CD4-positive, alpha-beta T cell treated with Interleukin-17A for 1 hour (primary cell): Measurements from ENCODE around the gene CNPY1.
A peak's percentile ranks its signal among the peaks of the same experiment; 100 is the strongest.

Source experiments
- DNase-seq: peaks from one replicate; pipeline ENCODE4 v3.0.0-alpha.2; 2020

The CNPY1 gene

DNA sequence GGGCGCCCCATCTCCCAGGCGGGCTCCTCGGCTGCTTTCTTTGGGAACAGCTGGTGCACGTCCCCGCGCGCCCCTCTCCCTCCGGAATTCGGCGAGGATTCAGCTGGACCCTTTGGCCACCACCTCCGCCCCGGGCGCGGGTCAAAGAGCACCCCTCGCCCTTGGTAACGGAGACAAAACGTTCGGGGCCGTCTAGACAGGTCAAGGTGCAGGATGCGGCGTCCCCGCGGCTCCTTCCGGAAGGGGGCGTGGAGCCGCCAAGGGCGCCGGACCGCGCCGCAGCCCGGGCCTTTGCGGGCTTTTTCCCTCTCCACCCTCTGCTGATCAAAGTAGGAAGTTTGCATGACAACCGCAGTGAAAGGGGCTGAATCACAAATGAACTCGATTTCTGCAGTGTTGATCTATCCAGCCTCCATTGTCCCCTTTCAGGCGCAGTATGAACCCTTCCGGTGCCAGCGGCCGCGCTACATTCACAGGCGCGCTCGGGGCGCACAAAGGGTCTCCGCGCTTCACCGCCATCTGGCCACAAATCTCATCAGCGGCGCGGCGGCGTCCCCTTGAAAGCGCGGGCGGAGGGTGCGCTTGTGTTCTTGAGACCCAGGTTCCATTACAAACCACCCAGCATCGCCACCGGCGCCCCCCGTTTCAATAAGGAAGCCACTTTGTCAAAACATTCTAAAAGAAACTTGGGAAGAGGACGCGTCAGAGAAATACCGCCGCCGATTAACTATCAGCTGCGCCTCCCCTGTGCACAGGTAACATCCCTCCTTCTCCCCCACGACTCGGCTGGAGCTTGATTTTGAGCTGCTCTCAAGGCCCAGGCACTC is 36.4 kb downstream of the CNPY1 start:
- no peak for DNase-seq

DNA sequence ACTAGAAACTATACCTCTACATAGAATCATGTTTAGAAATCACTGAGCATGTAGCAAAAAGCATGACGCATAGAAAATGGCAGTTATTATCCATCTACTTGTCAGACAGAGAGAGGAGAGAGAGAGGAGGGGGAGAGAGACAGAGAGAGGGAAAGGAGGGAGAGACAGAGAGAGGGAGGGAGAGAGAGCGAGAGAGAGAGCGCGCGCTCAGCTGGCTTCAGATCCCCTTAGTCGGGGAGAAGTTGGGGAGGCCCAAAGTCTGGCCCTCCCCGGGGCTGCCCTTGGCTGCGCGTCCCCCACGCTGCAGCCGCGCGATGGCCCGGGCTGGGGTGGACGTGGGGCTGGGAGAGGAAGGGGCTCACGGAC is 37.0 kb downstream of the CNPY1 start:
- DNase-seq: no peak

DNA sequence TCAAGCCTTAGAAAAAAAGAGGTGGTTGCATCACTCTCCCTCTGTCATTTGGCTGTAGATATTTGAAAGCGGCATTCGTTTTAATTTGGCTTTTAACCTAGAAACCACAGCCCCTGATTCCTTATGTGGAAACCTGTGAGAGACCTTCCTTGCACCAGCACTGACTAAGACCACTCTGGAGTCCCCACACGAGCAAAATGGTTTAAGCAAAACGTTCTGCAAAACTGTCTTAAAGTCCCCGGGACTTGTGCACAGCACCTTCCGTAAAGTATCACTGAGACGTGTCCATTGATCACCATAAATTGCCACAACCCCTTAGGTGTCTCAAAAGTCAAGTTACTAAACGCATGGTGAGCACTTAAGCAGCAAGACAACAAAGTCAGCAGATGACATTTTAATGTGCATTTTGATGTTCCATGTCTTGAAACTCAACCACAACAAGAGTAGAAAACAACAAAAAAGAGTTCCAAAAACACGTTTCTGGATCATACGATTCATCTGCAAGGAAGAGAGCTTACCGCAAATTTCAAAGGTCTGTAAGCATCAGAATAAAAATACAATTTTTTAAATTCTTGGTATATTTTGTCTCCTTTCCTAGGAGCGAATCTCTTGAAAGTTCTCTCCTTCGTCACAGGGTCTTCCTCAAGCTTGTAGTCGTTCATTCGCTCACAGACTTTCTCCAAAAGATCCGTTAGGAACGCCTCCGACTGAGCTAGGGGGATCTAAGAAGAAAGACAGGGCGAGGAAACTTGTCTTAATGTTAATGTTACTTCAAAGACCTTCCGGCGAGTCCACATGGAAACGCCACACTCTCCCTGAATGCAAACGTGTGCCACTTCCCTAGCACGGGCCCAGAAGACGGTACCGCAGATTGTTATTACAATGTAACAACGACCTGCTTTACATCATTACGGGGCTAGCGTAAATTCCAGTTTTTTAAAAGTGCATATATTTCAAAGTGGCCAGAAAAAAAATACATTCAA is 37.7 kb downstream of the CNPY1 start:
- no peak for DNase-seq

DNA sequence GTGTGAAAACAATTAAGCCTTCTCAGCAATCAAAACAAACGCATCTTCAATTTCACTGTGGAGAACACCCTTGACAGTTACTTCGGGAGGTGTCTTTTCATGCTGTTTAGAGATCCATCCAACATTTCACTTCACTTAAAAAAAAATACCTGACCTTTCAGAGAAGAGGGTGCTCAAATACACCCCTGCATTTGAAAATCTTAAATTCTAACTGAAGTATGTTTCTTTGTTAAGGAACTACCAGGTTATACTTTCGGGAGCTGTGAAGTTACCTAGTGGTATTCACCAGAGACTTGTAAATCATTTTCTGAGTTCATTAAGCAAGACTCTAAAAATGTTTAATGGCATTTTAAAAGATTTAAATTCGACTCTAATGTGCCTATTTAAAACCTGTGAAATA is 38.8 kb downstream of the CNPY1 start:
- no peak for DNase-seq

DNA sequence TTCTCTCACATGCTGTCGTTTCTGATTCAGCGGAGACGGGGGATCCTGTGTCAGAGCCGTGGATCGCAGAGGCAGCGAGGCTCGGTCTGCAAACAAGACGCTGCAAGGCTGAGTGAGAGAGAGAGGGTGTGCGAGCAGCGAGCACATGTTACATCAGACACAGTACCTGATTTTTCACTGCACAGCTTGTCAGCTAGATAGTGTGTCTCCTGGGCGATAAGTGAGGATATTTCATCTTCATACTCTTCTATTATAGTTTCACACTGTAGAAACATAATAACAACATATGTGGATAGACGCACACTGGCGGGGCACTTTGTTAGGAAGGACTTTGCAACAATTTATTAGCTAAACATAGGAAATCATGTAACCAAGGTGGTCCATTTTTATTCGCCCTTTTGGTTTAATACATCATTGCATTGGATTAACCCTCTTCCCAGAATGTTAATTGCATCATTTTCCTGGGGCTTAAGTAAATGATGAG is 39.5 kb downstream of the CNPY1 start:
- no peak for DNase-seq

DNA sequence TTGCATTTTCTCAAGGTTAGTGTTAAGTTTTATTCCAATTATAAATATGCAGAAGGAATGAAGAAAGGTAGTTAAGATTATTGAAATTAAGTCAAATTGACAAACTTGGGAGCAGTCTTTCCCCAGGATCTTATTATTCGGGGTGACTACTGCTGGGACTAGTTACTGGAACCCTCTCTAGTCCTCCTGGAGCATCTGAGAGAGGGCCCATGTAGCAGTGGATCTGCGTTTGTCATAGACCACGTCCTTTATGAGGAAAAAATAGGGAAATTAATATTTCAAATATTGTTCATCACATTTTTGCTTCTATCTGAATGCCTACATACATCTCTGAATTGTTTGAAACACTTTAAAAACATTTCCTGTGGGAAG is 41.0 kb downstream of the CNPY1 start:
- DNase-seq: no peak

DNA sequence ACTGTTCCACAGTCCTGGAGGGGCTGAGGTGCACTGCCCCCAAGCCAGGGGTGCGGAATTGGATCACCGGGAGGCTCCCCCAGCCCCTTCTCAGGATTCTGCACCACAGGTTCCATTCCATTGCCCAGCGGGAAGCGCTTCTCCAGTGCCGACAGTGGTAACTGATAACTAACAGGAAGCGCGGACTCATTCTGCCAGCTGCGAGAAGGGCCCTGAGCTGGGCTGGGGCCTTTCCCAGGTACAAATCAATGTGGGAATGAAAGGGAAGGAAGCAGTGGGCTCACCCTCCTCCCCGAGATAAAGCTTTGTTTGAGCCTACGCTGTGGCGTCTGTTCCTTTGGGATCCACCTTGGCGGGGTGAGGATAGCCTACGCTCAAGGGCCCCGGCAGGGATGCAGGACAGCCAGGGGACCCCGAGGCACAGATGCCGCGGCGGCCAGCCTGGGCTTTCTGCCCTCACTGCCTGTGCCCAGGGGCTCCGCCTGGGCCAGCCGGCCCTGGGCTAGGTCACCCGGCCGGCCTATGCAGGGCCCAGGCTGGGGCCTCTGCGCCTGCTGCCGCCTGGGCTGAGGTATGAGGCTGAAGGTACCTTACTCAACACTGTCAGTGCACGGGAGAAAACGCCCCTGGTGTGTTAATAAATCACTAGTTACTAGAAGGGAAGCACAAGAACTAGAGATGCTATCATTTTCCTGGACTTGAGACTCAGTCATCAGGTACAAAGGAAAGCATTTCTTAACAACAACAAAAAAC is 49.0 kb downstream of the CNPY1 start:
- no peak for DNase-seq

DNA sequence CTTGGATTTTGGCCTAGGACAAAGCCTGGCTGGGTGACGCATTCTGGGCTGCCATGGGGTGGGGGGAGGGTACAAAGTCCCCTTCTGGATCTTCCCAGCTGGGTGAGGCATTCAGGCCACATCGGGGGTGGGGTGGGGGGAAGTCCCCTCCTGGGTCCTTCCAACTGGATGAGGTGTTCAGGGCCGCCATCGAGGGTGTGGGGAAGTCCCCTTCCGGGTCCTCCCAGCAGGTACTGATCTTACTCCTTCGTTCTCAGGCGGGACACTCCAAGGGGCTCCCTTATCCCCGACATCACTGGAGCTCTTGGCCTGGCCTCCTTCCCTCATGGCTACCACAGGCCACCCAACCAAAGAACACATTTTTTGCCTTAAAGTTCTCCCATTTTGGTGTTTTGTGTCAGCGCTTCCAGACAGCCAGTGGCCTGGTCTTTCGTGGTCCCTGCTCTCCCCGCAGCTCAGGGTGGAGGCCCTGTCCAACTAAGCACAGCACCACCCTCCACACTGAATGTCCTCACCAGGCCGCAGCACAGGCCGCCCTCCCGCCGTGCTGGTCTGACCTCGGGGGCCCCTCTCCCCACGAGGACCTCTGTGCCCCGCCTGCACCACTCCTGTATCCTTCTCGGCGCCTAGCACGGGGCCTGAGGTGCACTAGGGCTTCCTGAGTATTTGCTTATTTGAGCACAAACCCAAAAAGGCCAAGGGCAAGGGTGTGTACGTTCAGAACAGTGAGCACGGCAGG is 49.9 kb downstream of the CNPY1 start:
- no peak for DNase-seq

DNA sequence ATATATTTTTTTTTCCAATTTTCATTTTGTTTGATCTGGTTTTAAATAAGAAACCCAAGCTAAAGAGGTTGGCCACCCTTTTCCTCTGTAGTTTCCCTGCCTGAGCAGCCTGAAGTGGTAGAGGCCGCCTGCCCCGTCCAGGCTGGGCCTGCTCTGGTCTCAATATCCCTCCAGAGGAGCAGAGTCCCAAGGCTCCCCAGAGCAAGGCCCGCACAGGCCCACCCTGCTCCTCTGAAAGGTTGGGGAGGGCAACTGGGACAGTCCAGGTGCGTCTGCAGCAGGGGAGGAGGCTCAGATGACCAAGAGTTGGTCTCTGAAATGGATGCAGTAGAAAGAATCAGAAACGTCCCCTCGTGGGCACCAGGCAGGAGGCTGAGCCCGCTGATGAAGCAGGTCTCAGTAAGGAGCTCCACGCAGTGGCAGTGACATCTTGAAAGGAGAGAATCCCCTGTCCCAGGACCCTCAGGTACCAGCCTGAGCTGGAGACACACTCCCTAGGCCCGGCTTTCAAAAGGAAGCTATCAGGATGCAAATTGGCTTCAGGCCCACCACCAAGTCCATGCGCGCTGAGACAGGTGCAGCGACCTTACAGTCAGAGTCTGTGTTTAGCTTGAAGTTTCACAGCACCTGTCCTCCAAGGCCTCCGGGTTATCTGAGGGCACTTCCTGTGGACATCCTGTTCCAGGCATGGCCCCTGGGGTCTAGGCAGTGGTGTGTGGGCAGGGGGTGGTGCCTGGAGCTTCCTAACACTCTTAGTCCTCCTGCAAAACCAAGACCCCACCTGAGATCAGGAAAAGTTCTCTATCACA is 50.7 kb downstream of the CNPY1 start:
- DNase-seq: no peak

DNA sequence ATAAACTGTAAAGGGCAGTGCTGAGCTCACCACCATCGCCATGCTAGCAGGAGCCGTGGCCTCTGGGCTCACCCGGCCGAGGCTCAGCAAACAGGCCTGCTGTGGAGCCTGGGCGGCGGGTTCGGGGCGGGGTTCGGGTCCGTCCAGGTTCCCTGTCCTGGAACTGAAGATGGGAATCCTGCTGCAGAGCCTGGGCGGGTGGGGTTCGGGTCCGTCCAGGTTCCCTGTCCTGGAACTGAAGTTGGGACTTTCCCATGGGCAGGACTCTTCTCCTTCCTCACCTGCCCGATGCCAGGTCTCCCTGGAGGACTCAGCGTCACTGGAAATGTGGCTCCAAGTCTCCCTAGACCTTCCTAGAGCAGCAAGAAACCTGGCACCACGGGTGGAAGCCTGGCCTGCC is 51.8 kb downstream of the CNPY1 start:
- no peak for DNase-seq

DNA sequence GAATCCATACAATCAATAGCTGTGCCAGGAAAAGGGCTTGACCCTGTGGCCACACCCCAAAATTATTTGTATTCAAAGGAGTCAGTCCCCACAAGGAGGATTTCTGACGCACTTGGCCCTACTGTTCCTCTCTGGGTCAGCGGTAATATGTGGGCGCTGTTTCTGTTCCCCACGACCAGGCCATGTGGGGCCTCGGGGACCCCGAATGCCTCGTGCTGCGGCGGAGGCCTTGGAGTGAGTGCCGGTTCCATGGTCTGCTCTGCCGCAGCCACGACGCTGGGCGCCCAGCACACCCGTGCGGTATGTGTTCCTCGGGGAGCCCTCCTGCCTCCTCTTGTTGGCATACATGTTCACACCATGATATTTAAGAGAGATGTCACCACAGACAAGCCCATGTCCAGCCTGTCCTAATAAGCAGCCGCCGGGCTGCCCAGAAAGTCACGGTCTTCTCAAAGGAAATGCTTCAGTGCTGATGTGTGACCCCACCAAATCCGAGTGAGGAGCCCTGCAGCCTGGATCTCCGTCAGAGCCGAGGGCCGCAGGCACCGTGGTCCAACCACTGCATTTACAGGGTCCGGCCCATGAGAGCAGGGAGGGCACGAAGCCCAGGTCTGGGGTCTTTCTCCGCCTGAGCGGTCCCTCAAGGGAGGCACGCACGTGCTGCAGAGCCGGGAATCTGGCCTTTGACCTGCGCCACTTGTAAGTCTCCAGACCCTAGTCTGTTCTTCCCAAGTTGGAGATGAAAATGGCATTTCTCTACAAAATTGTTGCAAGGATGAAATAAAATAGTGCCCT is 52.4 kb downstream of the CNPY1 start:
- no peak for DNase-seq

DNA sequence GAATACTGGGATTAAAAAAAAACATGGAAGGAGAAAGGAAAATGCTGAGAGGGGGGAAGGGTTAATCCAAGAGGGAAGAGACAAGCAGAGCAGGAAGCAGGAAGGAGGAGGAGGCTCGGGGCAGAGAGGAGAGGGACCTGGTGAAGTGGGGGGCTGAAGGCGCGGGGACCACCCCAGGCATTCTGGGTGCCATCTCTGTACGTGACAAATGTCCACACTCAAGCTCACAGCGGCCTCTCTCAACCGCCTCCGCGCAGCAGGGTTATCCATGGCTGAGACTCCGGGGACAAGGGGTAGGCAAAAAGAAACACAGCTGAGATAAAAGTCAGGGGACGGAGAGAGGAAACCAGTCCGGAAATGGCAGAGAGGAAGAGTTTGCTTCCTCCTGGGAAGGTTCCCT is 54.5 kb downstream of the CNPY1 start:
- DNase-seq: no peak

DNA sequence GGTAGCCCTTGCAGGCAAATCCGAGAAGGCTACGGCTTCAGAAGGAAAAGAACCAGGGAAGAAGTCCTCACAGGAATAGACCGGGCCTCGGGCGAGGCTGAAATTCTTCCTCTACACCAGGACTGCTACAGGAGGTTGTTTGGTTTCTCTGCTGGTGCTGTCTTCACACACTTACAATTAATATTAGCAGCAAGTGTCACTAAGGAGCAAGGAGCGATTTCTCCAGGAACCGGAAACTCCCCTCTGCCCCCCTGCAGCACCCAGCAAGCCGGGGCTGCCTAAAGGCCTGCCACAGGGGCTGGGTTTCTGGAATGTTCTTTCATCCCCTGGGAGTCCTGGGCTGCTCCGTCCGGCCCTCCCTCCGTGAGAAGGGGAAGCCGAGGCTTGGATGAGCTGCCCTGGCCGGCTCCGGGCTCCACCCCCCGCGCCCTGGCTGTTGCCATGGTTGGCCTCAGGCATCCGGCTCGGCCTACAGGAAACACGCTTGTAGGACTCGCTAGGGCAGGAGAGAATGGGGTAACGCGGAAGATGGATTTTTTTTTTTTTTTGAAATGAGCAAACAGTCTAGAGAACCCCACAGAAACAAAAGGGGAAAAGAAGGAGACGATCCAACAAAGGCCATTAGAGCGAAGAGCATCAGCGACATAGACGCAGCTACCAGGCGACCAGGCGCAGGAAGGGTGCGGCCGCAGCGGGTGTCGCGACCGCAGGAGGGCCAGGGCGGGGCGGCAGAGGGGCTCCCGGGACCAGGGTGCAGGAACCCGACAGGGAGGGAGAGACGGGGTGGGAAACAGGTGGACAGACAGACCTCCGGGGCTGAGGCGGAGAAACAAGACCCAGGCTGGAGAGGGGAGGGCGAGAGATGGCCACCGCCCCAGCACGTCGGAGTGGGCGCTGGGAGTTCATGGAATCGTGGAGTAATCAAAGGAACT is 55.4 kb downstream of the CNPY1 start:
- DNase-seq: peak; percentile 35

DNA sequence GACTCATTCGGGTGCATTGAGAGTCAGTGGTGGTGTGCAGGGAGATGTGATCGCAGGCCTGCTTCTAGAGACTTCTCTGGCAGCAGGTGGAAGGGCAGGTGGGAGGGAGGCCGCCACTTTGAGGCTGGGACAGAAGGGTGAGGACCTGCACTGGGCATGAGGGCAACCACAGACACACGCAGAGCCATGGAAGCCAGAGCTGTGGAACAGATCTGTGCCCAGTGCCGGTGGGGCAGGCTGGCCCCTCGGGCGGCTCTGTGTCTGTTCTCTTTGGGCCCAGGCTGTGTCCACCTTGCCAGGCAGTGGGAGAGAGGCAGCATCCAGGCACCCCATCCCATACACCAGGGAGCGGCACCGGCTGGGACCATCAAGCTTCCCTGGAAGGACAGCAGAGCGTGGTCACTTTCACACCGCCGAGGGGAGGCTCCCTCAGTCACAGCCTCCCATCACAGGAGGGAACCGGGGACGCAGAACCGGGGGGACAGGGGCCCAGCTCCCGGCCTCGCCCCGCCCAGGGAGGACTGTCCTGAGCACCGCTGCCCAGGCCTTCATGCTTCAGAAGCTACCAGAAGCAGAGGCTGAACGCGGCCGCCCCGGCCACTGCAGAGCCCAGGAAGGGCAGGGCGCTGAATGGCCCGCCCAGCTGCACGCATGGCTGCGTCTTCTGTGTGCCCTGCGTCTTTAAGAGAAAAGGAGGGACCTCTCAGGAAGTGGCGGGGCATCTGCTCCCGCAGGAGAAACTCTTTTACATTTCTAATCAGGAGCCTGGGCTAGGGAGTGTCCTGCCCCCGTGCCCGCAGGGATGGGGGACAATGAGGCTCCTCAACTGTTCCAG is 56.3 kb downstream of the CNPY1 start:
- DNase-seq: no peak

DNA sequence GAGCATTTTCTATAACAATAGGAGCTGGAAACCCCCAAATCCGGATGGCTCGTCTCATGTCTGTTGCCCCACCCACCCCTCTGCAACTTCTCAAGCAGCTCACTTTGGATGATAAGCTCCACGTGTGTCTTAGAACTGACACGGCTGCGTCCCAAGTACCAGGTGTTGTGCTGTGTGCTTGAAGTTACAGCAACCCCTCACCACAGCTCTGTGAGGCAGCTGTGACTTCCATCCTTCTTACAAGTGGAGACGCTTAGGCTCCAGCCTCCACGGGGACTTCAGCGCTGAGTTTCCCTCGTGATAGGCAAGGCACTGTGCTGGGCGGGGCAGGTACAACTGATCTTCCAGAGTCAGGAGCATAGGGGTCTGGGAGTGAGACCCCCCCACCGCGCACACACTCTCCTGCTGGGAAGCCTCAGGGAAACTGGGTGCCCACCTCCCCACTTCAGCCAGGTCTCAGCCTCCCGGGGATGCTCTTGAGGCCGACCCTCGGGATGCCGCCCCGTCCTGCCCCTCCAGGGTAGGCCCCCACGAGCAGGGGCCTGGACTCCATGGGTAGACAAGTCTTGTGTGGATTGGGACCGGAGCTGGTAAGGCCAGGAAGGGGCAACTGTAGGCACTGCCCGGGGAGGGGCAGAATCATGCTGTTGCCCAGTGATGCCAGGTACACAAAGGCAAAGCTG is 57.1 kb downstream of the CNPY1 start:
- no peak for DNase-seq

DNA sequence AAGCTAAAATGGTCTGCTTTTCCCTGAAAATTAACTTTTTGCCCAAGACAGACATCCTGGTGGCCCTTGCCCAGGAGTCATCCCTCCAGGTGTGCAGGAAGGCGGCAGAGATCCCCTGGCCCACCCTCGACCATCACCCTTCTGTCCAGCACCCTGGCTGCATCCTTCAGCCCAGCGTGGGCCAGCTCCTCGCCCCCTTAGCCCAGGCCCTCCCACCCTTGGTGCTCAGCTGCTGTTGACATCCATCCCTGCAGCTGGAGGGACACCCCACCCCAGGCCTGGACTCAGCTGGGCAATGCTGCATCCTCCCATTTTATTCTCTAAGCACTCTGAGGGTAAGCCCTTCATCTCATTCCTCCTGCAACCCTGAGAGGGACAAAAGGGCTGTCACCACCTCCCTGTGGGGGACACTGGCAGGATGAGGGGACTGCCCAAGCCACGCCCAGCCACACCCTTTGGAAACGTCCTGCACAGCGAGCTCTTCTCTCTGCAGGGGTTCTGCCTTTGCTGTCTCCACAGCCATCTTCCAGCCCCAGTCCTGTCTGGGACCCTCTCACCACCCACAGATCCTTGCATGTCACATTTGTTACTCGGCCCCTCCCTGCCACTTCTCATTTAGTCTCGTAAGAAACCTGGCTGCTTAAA is 57.8 kb downstream of the CNPY1 start:
- no peak for DNase-seq
